EL (cell line): ENCODE data around the gene GET3.
"Not testable (repeated sequence)": the region's sequence is repeated elsewhere in the genome, so short reads cannot be mapped to it uniquely, and the experiment has no call there.

Source experiments
- DNase-seq: peaks from one replicate; pipeline ENCODE4 v3.0.0-alpha.2; 2016

GET3 gene

GRCh38 chr19:12720296-12720695 lies 17.0 kb upstream of the GET3 start:
- no peak for DNase-seq

DNA sequence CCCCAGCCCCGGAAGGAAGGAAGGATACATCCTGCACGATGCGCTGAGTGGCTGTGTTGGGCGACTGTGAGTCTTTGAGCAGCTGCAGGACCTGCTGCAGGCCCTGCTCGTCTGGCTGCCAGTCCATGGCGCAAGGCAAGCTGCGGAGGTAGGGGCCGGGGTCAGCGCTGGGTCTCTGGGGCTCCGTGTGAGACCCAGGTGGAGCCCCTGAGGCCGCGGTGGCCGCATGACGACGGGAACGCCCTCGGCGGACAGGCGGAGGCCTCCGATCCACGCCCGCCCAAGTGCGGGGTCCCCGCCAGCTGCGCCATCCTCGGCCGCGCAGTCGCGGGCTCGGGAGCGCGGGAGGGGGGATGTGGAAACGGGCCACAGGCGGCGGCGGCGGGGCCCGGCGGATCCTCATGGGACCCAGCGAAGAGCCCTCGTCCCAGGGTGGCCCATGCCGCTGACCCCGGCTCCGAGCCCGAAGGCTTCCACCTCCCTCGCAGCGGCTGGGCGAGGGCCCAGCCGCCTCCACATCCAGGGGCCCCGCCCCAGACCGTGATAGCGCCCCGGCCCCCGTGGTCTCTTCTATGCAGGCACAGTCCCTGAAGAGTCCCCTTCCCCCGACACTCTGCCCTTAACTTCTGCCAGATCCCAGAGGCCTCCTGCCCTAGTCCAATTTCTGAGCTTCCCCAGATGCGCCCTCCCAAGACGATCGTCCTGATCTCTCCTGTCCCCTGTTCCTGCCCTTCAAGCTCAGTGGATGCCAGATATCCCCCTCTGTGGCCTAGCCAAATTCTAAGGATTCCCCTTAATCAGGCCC lies 16.2 kb upstream of the GET3 start:
- peak; percentile 33 for DNase-seq

DNA sequence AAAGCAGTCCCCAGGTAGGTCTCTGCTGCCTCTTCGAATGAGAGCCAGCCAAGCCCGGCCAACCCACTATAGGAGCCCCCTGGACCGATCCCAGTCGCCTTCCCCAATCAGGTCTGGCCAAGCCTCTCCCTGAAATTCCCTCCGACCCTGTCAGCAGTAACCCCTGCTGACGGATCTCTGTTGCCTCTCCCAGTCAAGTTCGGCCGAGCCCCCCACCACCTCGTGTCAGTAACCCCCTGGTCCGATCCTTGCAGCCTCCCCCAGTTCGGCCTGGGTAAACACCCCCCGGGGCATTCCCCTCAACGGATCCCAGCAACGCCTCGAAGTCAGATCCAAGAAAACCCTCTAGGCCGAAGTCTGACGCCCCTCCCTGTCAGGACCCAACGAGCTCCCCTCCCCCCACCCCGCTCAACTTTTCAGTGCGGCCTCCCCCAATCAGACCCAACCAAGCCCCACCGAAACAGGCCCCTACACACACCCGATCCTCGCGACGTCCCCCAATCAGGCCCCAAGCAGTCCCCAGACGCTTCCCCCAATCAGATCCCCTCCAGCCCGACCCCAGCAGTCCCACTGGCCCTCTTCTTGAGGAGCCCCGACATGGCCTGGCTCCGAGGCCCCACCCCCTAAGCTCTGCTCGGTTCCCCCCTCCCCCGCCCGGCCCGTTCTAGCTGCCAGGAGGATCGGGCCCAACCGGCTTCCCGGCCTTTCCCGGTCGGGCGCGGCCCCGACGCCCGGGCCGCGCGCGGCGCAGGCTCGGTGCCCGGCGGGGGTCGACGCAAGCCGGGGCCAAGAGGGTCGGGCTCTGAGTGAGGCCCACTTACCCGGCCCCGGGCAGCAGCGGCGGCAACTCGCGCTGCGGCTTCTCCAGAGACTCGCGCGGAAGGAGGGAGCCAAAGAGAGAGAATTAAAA lies 15.4 kb upstream of the GET3 start:
- DNase-seq = peak; percentile 82

- peak; percentile 99 for DNase-seq
Measured at GRCh38 chr19:12722566-12723380, 14.5 kb upstream of the GET3 start.

GRCh38 chr19:12723381-12723640 lies 14.0 kb upstream of the GET3 start:
- DNase-seq = peak; percentile 13

- peak; percentile 74 for DNase-seq
Measured at GRCh38 chr19:12723641-12724426, 13.5 kb upstream of the GET3 start, which contains the start of gene TNPO2. TSS of gene TNPO2 (minus strand) at chr19:12723932. CDS start at chr19:12720977, 2,955 bp downstream.

DNA sequence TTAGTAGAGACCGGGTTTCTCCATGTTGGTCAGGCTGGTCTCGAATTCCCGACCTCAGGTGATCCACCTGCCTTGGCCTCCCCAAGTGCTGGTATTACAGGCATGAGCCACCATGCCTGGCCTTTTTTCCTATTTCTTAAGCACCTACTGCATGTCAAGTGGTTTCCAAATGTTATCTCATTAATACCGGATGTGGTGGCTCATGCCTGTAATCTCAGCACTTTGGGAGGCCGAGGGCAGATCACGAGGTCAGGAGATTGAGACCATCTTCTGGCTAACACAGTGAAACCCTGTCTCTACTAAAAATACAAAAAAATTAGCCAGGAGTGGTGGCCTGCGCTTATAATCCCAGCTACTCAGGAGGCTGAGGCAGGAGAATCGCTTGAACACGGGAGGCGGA lies 11.7 kb upstream of the GET3 start:
- not testable (repeated sequence) for DNase-seq

DNA sequence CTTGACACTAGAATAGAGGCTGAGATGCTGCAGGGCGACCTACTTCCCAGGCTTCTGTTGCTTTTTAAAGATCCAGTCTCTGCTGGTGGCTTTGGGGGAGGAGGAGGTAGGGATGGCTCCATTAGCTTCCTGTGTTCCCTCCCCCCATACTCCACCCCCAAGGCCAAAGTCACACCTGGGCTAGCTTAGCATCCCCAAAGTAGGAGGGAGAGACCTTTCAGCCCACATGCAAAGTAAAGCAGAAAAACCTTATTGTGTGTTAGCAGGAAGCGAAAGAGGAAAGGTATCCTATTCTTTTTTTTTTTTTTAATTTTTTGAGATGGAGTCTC lies 10.3 kb upstream of the GET3 start:
- no peak for DNase-seq

DNA sequence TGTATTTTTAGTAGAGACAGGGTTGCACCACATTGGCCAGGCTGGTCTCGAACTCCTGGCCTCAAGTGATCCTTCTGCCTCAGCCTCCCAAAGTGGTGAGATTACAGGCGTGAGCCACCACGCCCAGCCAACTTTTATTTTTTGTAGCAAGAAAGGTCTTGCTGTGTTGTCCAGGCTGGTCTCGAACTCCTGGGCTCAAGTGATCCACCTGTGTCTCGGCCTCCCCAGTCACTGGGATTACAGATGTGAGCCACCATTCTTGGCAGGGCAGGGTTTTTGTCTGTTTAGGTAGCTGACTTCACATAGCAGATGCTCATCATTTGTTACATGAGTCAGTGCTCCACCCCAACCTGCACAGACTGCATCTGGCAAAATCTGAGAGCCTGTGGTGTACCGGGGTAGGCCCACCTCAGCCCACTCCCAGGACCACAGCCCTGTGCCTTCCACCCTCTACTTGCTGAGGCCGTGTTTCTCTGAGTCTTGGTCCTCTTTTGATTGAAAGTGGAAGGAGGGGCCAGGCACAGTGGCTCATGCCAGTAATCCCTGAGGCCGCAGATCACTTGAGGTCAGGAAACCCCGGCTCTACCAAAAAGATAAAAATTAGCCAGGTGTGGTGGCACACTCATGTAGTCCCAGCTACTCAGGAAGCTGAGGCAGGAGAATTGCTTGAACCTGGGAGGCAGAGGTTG lies 9.4 kb upstream of the GET3 start:
- DNase-seq = no peak

DNA sequence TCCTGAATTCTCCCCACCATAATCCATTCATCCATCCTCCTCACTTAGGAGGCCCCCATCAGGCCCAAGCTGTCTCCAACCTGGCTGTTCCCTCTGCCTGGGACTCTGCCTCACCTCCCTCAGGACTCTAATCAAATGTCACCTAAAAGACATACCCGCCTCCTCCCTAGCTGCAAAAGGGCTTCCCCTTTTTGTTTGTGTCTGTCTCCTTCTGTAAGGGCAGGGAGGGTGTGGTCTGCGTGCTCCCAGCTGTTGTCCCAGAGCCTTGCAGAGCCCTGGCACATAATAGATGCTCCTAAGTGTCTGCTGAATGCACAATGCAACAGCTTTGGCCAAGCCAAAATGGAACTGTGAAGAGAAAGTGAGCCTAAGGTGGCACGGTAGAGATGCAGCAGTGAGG lies 7.2 kb upstream of the GET3 start:
- DNase-seq = no peak

- DNase-seq = no peak
Measured at GRCh38 chr19:12731337-12731736, 6.0 kb upstream of the GET3 start.

GRCh38 chr19:12733369-12734214 lies 3.7 kb upstream of the GET3 start:
- DNase-seq = peak; percentile 65

- no peak for DNase-seq
Measured at GRCh38 chr19:12737835-12738351, 596 bp downstream of the GET3 start.

DNA sequence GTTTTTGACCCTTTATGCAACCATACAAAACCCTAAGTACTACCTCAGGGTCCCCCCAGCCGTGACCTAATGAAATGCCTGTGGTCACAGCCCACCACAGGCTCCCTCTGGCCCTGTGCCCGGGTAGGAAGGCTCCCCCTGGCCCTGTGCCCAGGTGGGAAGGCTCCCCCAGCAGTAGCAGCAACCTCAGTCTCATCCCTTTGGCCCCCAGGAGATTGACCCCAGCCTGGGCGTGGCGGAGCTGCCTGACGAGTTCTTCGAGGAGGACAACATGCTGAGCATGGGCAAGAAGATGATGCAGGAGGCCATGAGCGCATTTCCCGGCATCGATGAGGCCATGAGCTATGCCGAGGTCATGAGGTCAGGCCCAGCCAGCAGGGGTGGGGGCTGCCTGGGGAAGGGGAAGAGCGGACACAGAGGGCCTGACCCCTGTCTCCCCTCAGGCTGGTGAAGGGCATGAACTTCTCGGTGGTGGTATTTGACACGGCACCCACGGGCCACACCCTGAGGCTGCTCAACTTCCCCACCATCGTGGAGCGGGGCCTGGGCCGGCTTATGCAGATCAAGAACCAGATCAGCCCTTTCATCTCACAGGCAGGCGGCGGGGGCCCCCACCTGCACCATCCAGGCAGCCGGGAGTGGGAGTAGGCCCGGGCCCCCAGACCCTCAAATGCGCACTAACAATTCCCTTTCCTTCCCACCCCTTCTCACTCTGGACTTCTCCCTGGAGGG lies 8.0 kb downstream of the GET3 start:
- DNase-seq = peak; percentile 44

DNA sequence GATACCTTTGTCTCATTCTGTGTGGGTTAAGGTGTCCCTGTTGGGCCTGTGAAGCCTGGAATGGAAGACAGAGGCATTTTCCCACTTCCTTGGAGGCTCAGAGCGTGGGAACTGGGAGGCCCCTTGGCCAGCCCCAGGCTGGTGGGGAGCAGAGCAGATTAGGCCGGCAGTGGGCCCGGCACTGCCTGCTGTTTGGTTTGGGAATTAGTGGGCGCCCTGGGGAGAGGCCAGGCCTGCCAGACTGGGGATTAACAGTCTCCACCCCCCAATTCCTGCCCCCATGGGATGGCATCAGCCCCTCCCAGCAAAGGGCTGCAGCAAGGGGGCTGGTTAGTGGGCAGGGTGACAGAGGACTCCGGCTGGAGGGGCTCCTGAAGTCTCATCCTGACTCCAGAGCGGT lies 11.2 kb downstream of the GET3 start:
- DNase-seq = no peak

DNA sequence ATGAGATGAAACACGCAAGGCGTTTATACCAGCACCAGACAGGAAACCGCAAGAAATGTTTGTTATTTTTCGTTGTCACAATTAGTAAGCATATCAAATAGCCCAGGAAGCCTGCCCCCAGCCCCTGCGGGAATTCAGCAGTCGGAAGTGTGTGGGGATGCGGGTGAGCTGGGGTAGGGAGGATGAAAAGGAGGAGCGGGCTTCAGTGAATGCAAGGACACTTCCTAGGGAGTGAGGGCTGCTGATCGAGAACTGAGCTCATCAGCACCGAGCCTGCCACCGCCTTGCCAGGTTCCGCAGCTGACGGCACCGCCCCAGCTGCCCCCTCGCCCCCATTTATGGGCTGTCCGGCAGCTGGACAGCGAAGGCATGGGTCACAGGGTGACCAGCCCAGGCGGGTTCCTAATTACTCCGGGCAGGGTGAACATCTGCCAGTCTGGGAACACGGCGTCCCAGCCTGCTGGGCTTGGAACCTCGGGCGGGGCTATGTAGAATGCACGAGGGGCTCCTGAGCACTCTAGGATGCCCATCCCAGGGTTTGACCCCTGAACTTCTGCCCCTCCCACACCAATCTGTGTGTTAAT lies 12.7 kb downstream of the GET3 start:
- DNase-seq = peak; percentile 52

DNA sequence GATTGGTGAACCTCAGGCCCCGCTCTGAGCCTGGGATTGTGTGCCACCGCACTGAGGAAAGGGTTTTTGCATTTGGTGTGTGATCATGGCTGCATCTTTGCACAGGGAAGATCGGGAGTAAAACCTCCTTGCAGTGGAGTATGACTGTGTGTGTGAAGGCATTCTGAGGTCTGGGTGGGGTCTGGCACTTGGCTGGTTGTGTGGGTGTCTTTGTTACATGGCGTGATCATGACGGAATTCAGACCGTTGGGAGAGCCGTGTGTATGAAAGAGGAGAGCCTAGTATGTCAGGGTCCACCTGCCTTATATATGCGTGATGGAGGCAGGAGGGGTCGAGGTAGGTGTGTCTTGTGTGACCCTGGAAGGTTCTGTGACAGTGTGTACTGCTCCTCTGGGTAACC lies 13.6 kb downstream of the GET3 start:
- no peak for DNase-seq

DNA sequence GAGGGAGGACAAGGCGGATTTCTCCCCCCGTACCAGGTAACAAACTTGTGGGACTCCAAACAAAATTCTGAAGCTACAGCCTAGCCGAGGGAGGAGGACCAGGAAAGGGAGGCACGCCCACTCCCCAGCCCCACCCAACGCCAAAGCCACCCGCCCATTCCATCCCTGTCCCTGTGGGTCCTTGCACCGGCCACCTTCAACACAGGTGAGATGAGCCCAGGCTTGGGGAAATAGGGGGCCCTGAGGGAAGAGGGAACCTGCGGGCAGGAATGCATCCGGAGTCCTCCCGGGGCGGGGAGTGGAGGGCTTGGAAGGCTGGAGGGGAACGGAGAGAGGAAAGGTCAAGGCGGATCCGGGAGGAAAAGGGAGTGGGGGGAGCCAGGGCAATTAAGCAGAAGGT lies 14.3 kb downstream of the GET3 start, which contains the start of gene BEST2:
Gene BEST2, plus strand, starts transcription at position 157 of the 400 bp plus-strand sequence. CDS start 802 bp downstream, outside the sequence.
- DNase-seq = no peak

DNA sequence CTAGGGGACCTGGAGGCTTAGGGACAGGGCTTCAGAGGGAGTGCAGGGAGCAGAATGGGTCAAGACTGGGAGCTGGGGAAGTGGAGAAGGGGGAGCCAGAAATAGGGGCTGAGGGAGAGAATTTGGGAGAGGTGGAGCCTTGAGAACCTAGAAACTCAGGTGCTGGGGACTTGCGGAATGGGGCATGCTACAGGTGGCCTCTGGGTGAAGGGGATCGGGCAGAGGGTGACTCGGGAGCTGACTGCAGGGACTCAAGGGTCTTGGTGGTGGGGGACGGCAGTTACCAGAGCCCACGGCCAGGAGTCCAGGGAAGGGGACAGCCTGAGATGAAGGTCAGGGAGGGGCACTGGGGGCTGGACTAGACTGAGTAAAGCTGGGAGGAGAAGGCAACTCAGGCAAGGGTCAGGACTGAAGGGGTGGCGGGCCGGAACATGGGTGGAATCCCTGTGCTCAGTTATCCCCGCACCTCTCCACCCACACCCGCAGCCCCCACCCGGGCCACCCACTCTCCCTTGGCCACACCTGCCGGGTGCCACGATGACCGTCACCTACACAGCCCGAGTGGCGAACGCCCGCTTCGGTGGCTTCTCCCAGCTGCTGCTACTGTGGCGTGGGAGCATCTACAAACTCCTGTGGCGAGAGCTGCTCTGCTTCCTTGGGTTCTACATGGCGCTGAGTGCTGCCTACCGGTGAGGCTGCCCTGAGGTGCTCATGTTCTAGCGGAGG lies 14.9 kb downstream of the GET3 start:
- no peak for DNase-seq
